Lower lobe of right lung (tissue), 2 donors: ENCODE measurements around the gene AKT3. TPM values are rescaled to one million over a fixed set of nuclear protein-coding genes. Genes with fewer than 3 reads are reported as not detected.

ENCODE experiments used
- ATAC-seq, 2 donors: fragments of 200-7000 bp; cut with Tn5 transposase; one replicate each; pipeline ENCODE4 v1.9.1; 2020 to 2022; ENCODE audit warnings: mild to moderate bottlenecking in 2 of 2, moderate library complexity in 2 of 2
- DNase-seq: peaks from one replicate; pipeline ENCODE4 v3.0.0-alpha.2; 2020
- H3K27ac ChIP-seq: fragments of 200-600 bp; one replicate; pipeline ENCODE4 v1.8.0; 2022
- H3K27me3 ChIP-seq: fragments of 200-600 bp; one replicate; pipeline ENCODE4 v1.8.0; 2022; ENCODE audit warnings: low read depth
- H3K36me3 ChIP-seq: fragments of 200-600 bp; one replicate; pipeline ENCODE4 v1.8.0; 2022; ENCODE audit warnings: mild to moderate bottlenecking
- H3K4me1 ChIP-seq: fragments of 200-600 bp; one replicate; pipeline ENCODE4 v1.8.0; 2022
- H3K4me3 ChIP-seq: fragments of 200-600 bp; one replicate; pipeline ENCODE4 v1.8.0; 2022; ENCODE audit warnings: mild to moderate bottlenecking
- H3K9me3 ChIP-seq: fragments of 200-600 bp; one replicate; pipeline ENCODE4 v1.8.0; 2022
- CTCF ChIP-seq: fragments of 200-600 bp; IDR thresholded peaks from one replicate; pipeline ENCODE4 v1.8.0; 2022; ENCODE audit warnings: antibody characterized with exemption, mild to moderate bottlenecking
- intact Hi-C: fragments of 100-400 bp; cut with DNase I; formaldehyde crosslinking; loops from one replicate; pipeline ENCODE4 v1.11.0; 2022
- total RNA-seq: library from RNA; stranded (reverse); fragmentation: NEBNext Ultra II Directional; extraction: Animal tissue kit (Norgen Biotek cat#: 25700); gene quantifications from one replicate; pipeline ENCODE4 v1.2.1, GENCODE V29; 2021
- donor health status: DM: no; HTN: yes; CAD: no; lungs with severe emphysema.

AKT3 gene
- total RNA-seq, 1 donor from 2014 or later, result 52.5 TPM

GRCh38 chr1:243638186-243638585 is 211.9 kb downstream of the AKT3 start:
- TF ChIP-seq CTCF, result no peak
- H3K4me1 ChIP-seq, result no peaks in the 10 kb centered on the region
- H3K27me3 ChIP-seq, result no peaks in the 10 kb centered on the region
- H3K4me3 ChIP-seq, result no peak overlapping the region
- DNase-seq, result no peak
- no peak overlapping the region for H3K27ac ChIP-seq
- intact Hi-C loops, result no loop called here
- H3K9me3 ChIP-seq, result no peaks in the 10 kb centered on the region
- ATAC-seq, result no peak
- H3K36me3 ChIP-seq, result no peaks in the 10 kb centered on the region

GRCh38 chr1:243628476-243628907 is 221.6 kb downstream of the AKT3 start:
- Histone ChIP-seq H3K36me3 (no peaks in the 10 kb centered on the region), H3K27ac (no peak overlapping the region), H3K4me3 (no peak overlapping the region), H3K4me1 (no peaks in the 10 kb centered on the region), H3K27me3 (no peaks in the 10 kb centered on the region), H3K9me3 (no peaks in the 10 kb centered on the region)
- DNase-seq, result no peak
- no peak for TF ChIP-seq CTCF
- intact Hi-C loops, result no loop called here
- ATAC-seq, result no peak

GRCh38 chr1:243623841-243624240 is 226.2 kb downstream of the AKT3 start:
- no peak for TF ChIP-seq CTCF
- Histone ChIP-seq H3K27ac (no peak overlapping the region), H3K4me3 (no peak overlapping the region), H3K27me3 (no peaks in the 10 kb centered on the region), H3K4me1 (no peaks in the 10 kb centered on the region), H3K36me3 (no peaks in the 10 kb centered on the region), H3K9me3 (no peaks in the 10 kb centered on the region)
- DNase-seq (no peak), ATAC-seq (no peak)
- intact Hi-C loops, result no loop called here

- TF ChIP-seq CTCF, result no peak
- intact Hi-C loops, result no loop called here
- no peak for ATAC-seq
- Histone ChIP-seq H3K36me3 (no peaks in the 10 kb centered on the region), H3K9me3 (no peaks in the 10 kb centered on the region), H3K4me3 (no peak overlapping the region), H3K4me1 (no peaks in the 10 kb centered on the region), H3K27ac (no peak overlapping the region), H3K27me3 (no peaks in the 10 kb centered on the region)
- no peak for DNase-seq
Measured at GRCh38 chr1:243621973-243622372, 228.1 kb downstream of the AKT3 start.

- DNase-seq, result no peak
- Histone ChIP-seq H3K4me1 (no peaks in the 10 kb centered on the region), H3K4me3 (no peak overlapping the region), H3K27me3 (no peaks in the 10 kb centered on the region), H3K36me3 (no peaks in the 10 kb centered on the region), H3K9me3 (no peaks in the 10 kb centered on the region), H3K27ac (no peak overlapping the region)
- no peak for ATAC-seq
- no peak for TF ChIP-seq CTCF
- intact Hi-C loops, result no loop called here
Measured at GRCh38 chr1:243620096-243620495, 229.9 kb downstream of the AKT3 start.

GRCh38 chr1:243609698-243610097 is 240.3 kb downstream of the AKT3 start:
- TF ChIP-seq CTCF, result no peak
- ATAC-seq, result no peak
- H3K9me3 ChIP-seq, result no peaks in the 10 kb centered on the region
- no peaks in the 10 kb centered on the region for H3K4me1 ChIP-seq
- DNase-seq, result no peak
- intact Hi-C loops, result no loop called here
- no peak overlapping the region for H3K4me3 ChIP-seq
- no peaks in the 10 kb centered on the region for H3K27me3 ChIP-seq
- no peaks in the 10 kb centered on the region for H3K36me3 ChIP-seq
- H3K27ac ChIP-seq, result no peak overlapping the region
